Measurements from ENCODE around the gene ECSIT. TPM values are rescaled to one million over a fixed set of nuclear protein-coding genes. Genes with fewer than 3 reads are reported as not detected.

Gene ECSIT
- total and polyA plus RNA-seq, 2 experiments from 2014 or later, result 36.6 to 66.5 TPM

GRCh38 chr19:11457831-11458230 lies 71.1 kb downstream of the ECSIT start:
- Mint-ChIP-seq H3K27me3 (ENCODE audit: insufficient read depth, low read depth, poor library complexity) (peaks cover 10% of the 10 kb centered on the region), H3K4me3 (no peak overlapping the region; the same call in 2 of the 3 replicates), H3K9me3 (no peaks in the 10 kb centered on the region), H3K27ac (no peak overlapping the region), H3K4me1 (peaks cover 8% of the 10 kb centered on the region), H3K36me3 (ENCODE audit: low read depth) (no peaks in the 10 kb centered on the region)
- H3K4me3 ChIP-seq, result no peak overlapping the region
- H3K27me3 ChIP-seq (ENCODE audit: insufficient read depth), result no peaks in the 10 kb centered on the region
- DNase-seq (ENCODE audit: low spot score), result no peak
- TF ChIP-seq JUNB (IDR thresholded peaks at IDR 0.05; ENCODE audit: unreplicated experiment), result no peak
- no peak for TF ChIP-seq NANOG (IDR thresholded peaks at IDR 0.05; ENCODE audit: borderline replicate concordance)
- no peak for TF ChIP-seq EZH2phosphoT487 (IDR thresholded peaks at IDR 0.05; ENCODE audit: unreplicated experiment)
- no peak for TF ChIP-seq ZNF331 (CRISPR knock-in tag; IDR thresholded peaks at IDR 0.05; ENCODE audit: low read depth)
- no peak for TF ChIP-seq CTCF (conservative IDR thresholded peaks at IDR 0.05; ENCODE audit: low read depth in 2 of 2)
- TF ChIP-seq, protein P1, sequence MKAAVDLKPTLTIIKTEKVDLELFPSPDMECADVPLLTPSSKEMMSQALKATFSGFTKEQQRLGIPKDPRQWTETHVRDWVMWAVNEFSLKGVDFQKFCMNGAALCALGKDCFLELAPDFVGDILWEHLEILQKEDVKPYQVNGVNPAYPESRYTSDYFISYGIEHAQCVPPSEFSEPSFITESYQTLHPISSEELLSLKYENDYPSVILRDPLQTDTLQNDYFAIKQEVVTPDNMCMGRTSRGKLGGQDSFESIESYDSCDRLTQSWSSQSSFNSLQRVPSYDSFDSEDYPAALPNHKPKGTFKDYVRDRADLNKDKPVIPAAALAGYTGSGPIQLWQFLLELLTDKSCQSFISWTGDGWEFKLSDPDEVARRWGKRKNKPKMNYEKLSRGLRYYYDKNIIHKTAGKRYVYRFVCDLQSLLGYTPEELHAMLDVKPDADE (IDR thresholded peaks at IDR 0.05), result no peak
- H3K4me1 ChIP-seq (ENCODE audit: insufficient read depth), result peaks cover 11% of the 10 kb centered on the region
- H4K20me1 ChIP-seq (replicated peaks; ENCODE audit: insufficient read depth), result no peaks in the 10 kb centered on the region
- H3K36me3 ChIP-seq (ENCODE audit: insufficient read depth), result no peaks in the 10 kb centered on the region
- no peak for ATAC-seq
- H3F3A ChIP-seq (replicated peaks; ENCODE audit: low read depth), result 0 out of 2 replicates have a peak, but pooled peaks cover 7% of the 10 kb centered on the region
- H2AFZ ChIP-seq, result no peak overlapping the region
- no peak overlapping the region for H3K27ac ChIP-seq (ENCODE audit: low read depth)
- no peaks in the 10 kb centered on the region for H3K79me2 ChIP-seq (replicated peaks; ENCODE audit: insufficient read depth)
- no peak overlapping the region for H3K4me2 ChIP-seq
- no peaks in the 10 kb centered on the region for H3K9me2 ChIP-seq (ENCODE audit: insufficient read depth)

- Histone ChIP-seq H4K20me1 (replicated peaks; ENCODE audit: insufficient read depth) (no peaks in the 10 kb centered on the region), H3K4me1 (ENCODE audit: insufficient read depth) (peaks cover 18% of the 10 kb centered on the region), H3K36me3 (ENCODE audit: insufficient read depth) (no peaks in the 10 kb centered on the region), H3K27me3 (ENCODE audit: insufficient read depth) (no peaks in the 10 kb centered on the region), H3F3A (replicated peaks; ENCODE audit: low read depth) (0 out of 2 replicates have a peak, but pooled peaks cover 7% of the 10 kb centered on the region), H3K9me2 (ENCODE audit: insufficient read depth) (no peaks in the 10 kb centered on the region), H3K27ac (ENCODE audit: low read depth) (no peak overlapping the region), H3K4me2 (no peak overlapping the region), H3K4me3 (no peak overlapping the region), H2AFZ (no peak overlapping the region), H3K79me2 (replicated peaks; ENCODE audit: insufficient read depth) (no peaks in the 10 kb centered on the region)
- Mint-ChIP-seq H3K27ac (no peak overlapping the region), H3K4me3 (no peak overlapping the region), H3K36me3 (ENCODE audit: low read depth) (no peaks in the 10 kb centered on the region; the same call in 2 of the 3 replicates), H3K9me3 (no peaks in the 10 kb centered on the region; the same call in 2 of the 3 replicates), H3K4me1 (peaks cover 15% of the 10 kb centered on the region), H3K27me3 (ENCODE audit: insufficient read depth, low read depth, poor library complexity) (peaks cover 10% of the 10 kb centered on the region)
- TF ChIP-seq POLR2AphosphoS5 (IDR thresholded peaks at IDR 0.05; ENCODE audit: low read depth) (no peak), ZNF114 (CRISPR knock-in tag; IDR thresholded peaks at IDR 0.05) (no peak), STAT1 (IDR thresholded peaks at IDR 0.05; ENCODE audit: unreplicated experiment) (no peak), EZH2 (IDR thresholded peaks at IDR 0.05; ENCODE audit: low read depth, unreplicated experiment) (no peak), NANOG (IDR thresholded peaks at IDR 0.05; ENCODE audit: borderline replicate concordance) (no peak), CTCF (conservative IDR thresholded peaks at IDR 0.05; ENCODE audit: low read depth in 2 of 2) (no peak)
- TF ChIP-seq, protein P2, sequence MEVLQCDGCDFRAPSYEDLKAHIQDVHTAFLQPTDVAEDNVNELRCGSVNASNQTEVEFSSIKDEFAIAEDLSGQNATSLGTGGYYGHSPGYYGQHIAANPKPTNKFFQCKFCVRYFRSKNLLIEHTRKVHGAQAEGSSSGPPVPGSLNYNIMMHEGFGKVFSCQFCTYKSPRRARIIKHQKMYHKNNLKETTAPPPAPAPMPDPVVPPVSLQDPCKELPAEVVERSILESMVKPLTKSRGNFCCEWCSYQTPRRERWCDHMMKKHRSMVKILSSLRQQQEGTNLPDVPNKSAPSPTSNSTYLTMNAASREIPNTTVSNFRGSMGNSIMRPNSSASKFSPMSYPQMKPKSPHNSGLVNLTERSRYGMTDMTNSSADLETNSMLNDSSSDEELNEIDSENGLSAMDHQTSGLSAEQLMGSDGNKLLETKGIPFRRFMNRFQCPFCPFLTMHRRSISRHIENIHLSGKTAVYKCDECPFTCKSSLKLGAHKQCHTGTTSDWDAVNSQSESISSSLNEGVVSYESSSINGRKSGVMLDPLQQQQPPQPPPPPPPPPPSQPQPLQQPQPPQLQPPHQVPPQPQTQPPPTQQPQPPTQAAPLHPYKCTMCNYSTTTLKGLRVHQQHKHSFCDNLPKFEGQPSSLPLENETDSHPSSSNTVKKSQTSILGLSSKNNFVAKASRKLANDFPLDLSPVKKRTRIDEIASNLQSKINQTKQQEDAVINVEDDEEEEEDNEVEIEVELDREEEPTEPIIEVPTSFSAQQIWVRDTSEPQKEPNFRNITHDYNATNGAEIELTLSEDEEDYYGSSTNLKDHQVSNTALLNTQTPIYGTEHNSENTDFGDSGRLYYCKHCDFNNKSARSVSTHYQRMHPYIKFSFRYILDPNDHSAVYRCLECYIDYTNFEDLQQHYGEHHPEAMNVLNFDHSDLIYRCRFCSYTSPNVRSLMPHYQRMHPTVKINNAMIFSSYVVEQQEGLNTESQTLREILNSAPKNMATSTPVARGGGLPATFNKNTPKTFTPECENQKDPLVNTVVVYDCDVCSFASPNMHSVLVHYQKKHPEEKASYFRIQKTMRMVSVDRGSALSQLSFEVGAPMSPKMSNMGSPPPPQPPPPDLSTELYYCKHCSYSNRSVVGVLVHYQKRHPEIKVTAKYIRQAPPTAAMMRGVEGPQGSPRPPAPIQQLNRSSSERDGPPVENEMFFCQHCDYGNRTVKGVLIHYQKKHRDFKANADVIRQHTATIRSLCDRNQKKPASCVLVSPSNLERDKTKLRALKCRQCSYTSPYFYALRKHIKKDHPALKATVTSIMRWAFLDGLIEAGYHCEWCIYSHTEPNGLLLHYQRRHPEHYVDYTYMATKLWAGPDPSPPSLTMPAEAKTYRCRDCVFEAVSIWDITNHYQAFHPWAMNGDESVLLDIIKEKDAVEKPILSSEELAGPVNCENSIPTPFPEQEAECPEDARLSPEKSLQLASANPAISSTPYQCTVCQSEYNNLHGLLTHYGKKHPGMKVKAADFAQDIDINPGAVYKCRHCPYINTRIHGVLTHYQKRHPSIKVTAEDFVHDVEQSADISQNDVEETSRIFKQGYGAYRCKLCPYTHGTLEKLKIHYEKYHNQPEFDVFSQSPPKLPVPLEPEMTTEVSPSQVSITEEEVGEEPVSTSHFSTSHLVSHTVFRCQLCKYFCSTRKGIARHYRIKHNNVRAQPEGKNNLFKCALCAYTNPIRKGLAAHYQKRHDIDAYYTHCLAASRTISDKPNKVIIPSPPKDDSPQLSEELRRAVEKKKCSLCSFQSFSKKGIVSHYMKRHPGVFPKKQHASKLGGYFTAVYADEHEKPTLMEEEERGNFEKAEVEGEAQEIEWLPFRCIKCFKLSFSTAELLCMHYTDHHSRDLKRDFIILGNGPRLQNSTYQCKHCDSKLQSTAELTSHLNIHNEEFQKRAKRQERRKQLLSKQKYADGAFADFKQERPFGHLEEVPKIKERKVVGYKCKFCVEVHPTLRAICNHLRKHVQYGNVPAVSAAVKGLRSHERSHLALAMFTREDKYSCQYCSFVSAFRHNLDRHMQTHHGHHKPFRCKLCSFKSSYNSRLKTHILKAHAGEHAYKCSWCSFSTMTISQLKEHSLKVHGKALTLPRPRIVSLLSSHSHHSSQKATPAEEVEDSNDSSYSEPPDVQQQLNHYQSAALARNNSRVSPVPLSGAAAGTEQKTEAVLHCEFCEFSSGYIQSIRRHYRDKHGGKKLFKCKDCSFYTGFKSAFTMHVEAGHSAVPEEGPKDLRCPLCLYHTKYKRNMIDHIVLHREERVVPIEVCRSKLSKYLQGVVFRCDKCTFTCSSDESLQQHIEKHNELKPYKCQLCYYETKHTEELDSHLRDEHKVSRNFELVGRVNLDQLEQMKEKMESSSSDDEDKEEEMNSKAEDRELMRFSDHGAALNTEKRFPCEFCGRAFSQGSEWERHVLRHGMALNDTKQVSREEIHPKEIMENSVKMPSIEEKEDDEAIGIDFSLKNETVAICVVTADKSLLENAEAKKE (CRISPR knock-in tag; IDR thresholded peaks at IDR 0.05), result no peak
- ATAC-seq, result peak; percentile 14
- DNase-seq (ENCODE audit: low spot score), result no peak
Measured at GRCh38 chr19:11457115-11457514, 71.8 kb downstream of the ECSIT start.

Measured in GM23338 (cell line).